ENCODE measurements around the gene DCST1. TPM values are rescaled to one million over a fixed set of nuclear protein-coding genes. Genes with fewer than 3 reads are reported as not detected.

The DCST1 gene
- total RNA-seq, 8 experiments from 2014 or later, result 0.16 to 1.00 TPM; not detected in 6

- ATAC-seq (replicated peaks in 6 of 8), result peak in 5 of 8 experiments; percentile 1 to 6 (median 3)
- in situ Hi-C loops (cut with MboI; ENCODE audit: low pct_unique_long_range_greater_than_20kb in 2 of 9, low sequenced_read_pairs in 9 of 9, unreplicated experiment in 9 of 9), result no loop called here
- 0 to 2% (median 0%) methylated on average over 1 to 22 of the region's 67 CpGs; no CpG with 5 or more reads in 5 of the 10 experiments for WGBS, 10 experiments
- H3K4me3 ChIP-seq, result peak overlapping the region; percentile 60 to 84 (median 80)
- peaks cover 58 to 59% of the 10 kb centered on the region in 2 donors for H3K4me1 ChIP-seq (replicated peaks in 1 of 2)
- peak overlapping the region; percentile 92 to 98 for H3K27ac ChIP-seq
These were observed 46.1 kb downstream of the DCST1 start for GRCh38 chr1:155079487-155080311.

- WGBS, 10 experiments, result 0% methylated on average over 1 to 8 of the region's 71 CpGs; no CpG with 5 or more reads in 8 of the 10 experiments
- ATAC-seq (replicated peaks in 6 of 8), result peak in 5 of 8 experiments; percentile 24 to 44 (median 28)
- in situ Hi-C loops (cut with MboI; ENCODE audit: low pct_unique_long_range_greater_than_20kb in 2 of 9, low sequenced_read_pairs in 9 of 9, unreplicated experiment in 9 of 9), result no loop called here
- H3K4me1 ChIP-seq (replicated peaks in 1 of 2), result peaks cover 52% of the 10 kb centered on the region in 2 donors
- peak overlapping the region; percentile 92 to 98 for H3K27ac ChIP-seq
- H3K4me3 ChIP-seq, result peak overlapping the region; percentile 60 to 84 (median 80)
These were observed 46.9 kb downstream of the DCST1 start for GRCh38 chr1:155080312-155081228.

- WGBS, 10 experiments, result 0 to 24% (median 8%) methylated on average over 1 to 30 of the region's 68 CpGs
- ATAC-seq (replicated peaks in 6 of 8), result peak in 4 of 8 experiments; percentile 2 to 12 (median 6)
- peaks cover 48 to 50% of the 10 kb centered on the region in 2 donors for H3K4me1 ChIP-seq (replicated peaks in 1 of 2)
- peak overlapping the region; percentile 23 to 24 for H3K27ac ChIP-seq
- H3K4me3 ChIP-seq, result peak overlapping the region; percentile 60 to 84 (median 80)
- in situ Hi-C loops (cut with MboI; ENCODE audit: low pct_unique_long_range_greater_than_20kb in 2 of 9, low sequenced_read_pairs in 9 of 9, unreplicated experiment in 9 of 9), result no loop called here
These were observed 48.1 kb downstream of the DCST1 start for GRCh38 chr1:155081472-155082300.

- 23 to 80% (median 31%) methylated on average over 1 to 6 of the region's 36 CpGs; no CpG with 5 or more reads in 5 of the 10 experiments for WGBS, 10 experiments
- peaks cover 42 to 47% of the 10 kb centered on the region in 2 donors for H3K4me1 ChIP-seq (replicated peaks in 1 of 2)
- in situ Hi-C loops (cut with MboI; ENCODE audit: low pct_unique_long_range_greater_than_20kb in 2 of 9, low sequenced_read_pairs in 9 of 9, unreplicated experiment in 9 of 9), result no loop called here
- ATAC-seq (replicated peaks in 6 of 8), result no peak
- H3K27ac ChIP-seq, result peak overlapping the region in 1 of 2 donors; percentile 24
- H3K4me3 ChIP-seq, result peak overlapping the region; percentile 60 to 84 (median 80)
These were observed 48.9 kb downstream of the DCST1 start for GRCh38 chr1:155082301-155083051.

GRCh38 chr1:155083052-155083541, 49.5 kb downstream of the DCST1 start:
- Histone ChIP-seq H3K4me1 (replicated peaks in 1 of 2) (peaks cover 41 to 44% of the 10 kb centered on the region in 2 donors), H3K4me3 (peak overlapping the region in 2 of 5 donors; percentile 60 to 80), H3K27ac (no peak overlapping the region)
- no peak for ATAC-seq (replicated peaks in 6 of 8)
- in situ Hi-C loops (cut with MboI; ENCODE audit: low pct_unique_long_range_greater_than_20kb in 2 of 9, low sequenced_read_pairs in 9 of 9, unreplicated experiment in 9 of 9), result no loop called here
- 50 to 82% (median 73%) methylated on average over 1 to 6 of the region's 6 CpGs; no CpG with 5 or more reads in 6 of the 10 experiments for WGBS, 10 experiments

GRCh38 chr1:155083865-155084721, 50.5 kb downstream of the DCST1 start:
- H3K4me3 ChIP-seq, result peak overlapping the region; percentile 44 to 70 (median 56)
- WGBS, 10 experiments, result 8 to 67% (median 40%) methylated on average over 2 to 13 of the region's 21 CpGs; no CpG with 5 or more reads in 1 of the 10 experiments
- in situ Hi-C loops (cut with MboI; ENCODE audit: low pct_unique_long_range_greater_than_20kb in 2 of 9, low sequenced_read_pairs in 9 of 9, unreplicated experiment in 9 of 9), result no loop called here
- ATAC-seq (replicated peaks in 6 of 8), result peak in 3 of 8 experiments; percentile 6 to 39 (median 30)
- peaks cover 37 to 40% of the 10 kb centered on the region in 2 donors for H3K4me1 ChIP-seq (replicated peaks in 1 of 2)
- peak overlapping the region in 1 of 2 donors; percentile 2 for H3K27ac ChIP-seq

GRCh38 chr1:155084722-155085503, 51.3 kb downstream of the DCST1 start:
- H3K4me1 ChIP-seq (replicated peaks in 1 of 2), result peaks cover 37 to 40% of the 10 kb centered on the region in 2 donors
- H3K4me3 ChIP-seq, result peak overlapping the region; percentile 44 to 70 (median 56)
- in situ Hi-C loops (cut with MboI; ENCODE audit: low pct_unique_long_range_greater_than_20kb in 2 of 9, low sequenced_read_pairs in 9 of 9, unreplicated experiment in 9 of 9), result no loop called here
- peak overlapping the region; percentile 53 to 70 for H3K27ac ChIP-seq
- ATAC-seq (replicated peaks in 6 of 8), result peak; percentile 70 to 79 (median 74)
- WGBS, 10 experiments, result 0 to 4% (median 0%) methylated on average over 3 to 13 of the region's 67 CpGs; no CpG with 5 or more reads in 5 of the 10 experiments

GRCh38 chr1:155085504-155086127, 52.0 kb downstream of the DCST1 start:
- peak in 3 of 8 experiments; percentile 12 to 31 (median 25) for ATAC-seq (replicated peaks in 6 of 8)
- Histone ChIP-seq H3K4me1 (replicated peaks in 1 of 2) (peaks cover 37 to 40% of the 10 kb centered on the region in 2 donors), H3K4me3 (peak overlapping the region; percentile 44 to 70 (median 56)), H3K27ac (no peak overlapping the region)
- in situ Hi-C loops (cut with MboI; ENCODE audit: low pct_unique_long_range_greater_than_20kb in 2 of 9, low sequenced_read_pairs in 9 of 9, unreplicated experiment in 9 of 9), result no loop called here
- WGBS, 10 experiments, result 0 to 18% (median 0%) methylated on average over 2 to 3 of the region's 32 CpGs; no CpG with 5 or more reads in 7 of the 10 experiments

GRCh38 chr1:155086128-155086741, 52.6 kb downstream of the DCST1 start:
- Histone ChIP-seq H3K27ac (no peak overlapping the region), H3K4me1 (replicated peaks in 1 of 2) (peaks cover 37 to 38% of the 10 kb centered on the region in 2 donors), H3K4me3 (peak overlapping the region in 3 of 5 donors; percentile 56 to 70 (median 61))
- ATAC-seq (replicated peaks in 6 of 8), result peak in 3 of 8 experiments; percentile 1 to 7 (median 4)
- WGBS, 10 experiments, result 22 to 44% (median 40%) methylated on average over 4 to 8 of the region's 24 CpGs; no CpG with 5 or more reads in 7 of the 10 experiments
- in situ Hi-C loops (cut with MboI; ENCODE audit: low pct_unique_long_range_greater_than_20kb in 2 of 9, low sequenced_read_pairs in 9 of 9, unreplicated experiment in 9 of 9), result no loop called here

All from motor neuron (in vitro differentiated cells).